Measurements from ENCODE around the gene LRRD1. TPM values are rescaled to one million over a fixed set of nuclear protein-coding genes. Genes with fewer than 3 reads are reported as not detected.

LRRD1 gene
- total RNA-seq, 3 donors from 2014 or later (not counting 1 experiment from before 2014, with no cell fraction given) = not detected

- intact Hi-C loops (cut with micrococcal nuclease) = no loop called here
- TF ChIP-seq CTCF (IDR thresholded peaks at IDR 0.05) = no peak
- H3K27me3 Mint-ChIP-seq (ENCODE audit: low read depth in 2 of 2) = no peaks in the 10 kb centered on the region
- no peaks in the 10 kb centered on the region for H3K27me3 ChIP-seq (ENCODE audit: control insufficient read depth, insufficient read depth, low read length)
- no peak overlapping the region for H3K4me3 Mint-ChIP-seq
- H3K4me1 Mint-ChIP-seq = no peaks in the 10 kb centered on the region
- H3K9me3 Mint-ChIP-seq = no peaks in the 10 kb centered on the region
- H3K4me1 ChIP-seq (ENCODE audit: control insufficient read depth, insufficient read depth, low read length) = no peaks in the 10 kb centered on the region
- H3K4me3 ChIP-seq (ENCODE audit: low read length) = no peak overlapping the region
- WGBS (ENCODE audit: insufficient coverage) = 100% methylated on average over 3 of the region's 4 CpGs
- H3K9me3 ChIP-seq (ENCODE audit: control insufficient read depth, insufficient read depth, low read length) = no peaks in the 10 kb centered on the region
- H3K27ac Mint-ChIP-seq = peak overlapping the region in 1 of 2 donors; percentile 68
- H3K36me3 ChIP-seq (ENCODE audit: control insufficient read depth, insufficient read depth, low read length) = peaks cover 63% of the 10 kb centered on the region
- no peak overlapping the region for H3K27ac ChIP-seq (ENCODE audit: low read length)
- DNase-seq (no peak), ATAC-seq (no peak)
- H3K36me3 Mint-ChIP-seq = peaks cover 21% of the 10 kb centered on the region
Observed at GRCh38 chr7:92226981-92227380, 48.0 kb upstream of the LRRD1 start.

GRCh38 chr7:92221766-92222165 lies 42.8 kb upstream of the LRRD1 start:
- H3K9me3 ChIP-seq (ENCODE audit: control insufficient read depth, insufficient read depth, low read length) = no peaks in the 10 kb centered on the region
- H3K4me1 ChIP-seq (ENCODE audit: control insufficient read depth, insufficient read depth, low read length) = no peaks in the 10 kb centered on the region
- Mint-ChIP-seq H3K9me3 (no peaks in the 10 kb centered on the region), H3K36me3 (peaks cover 26% of the 10 kb centered on the region), H3K4me1 (no peaks in the 10 kb centered on the region), H3K27me3 (ENCODE audit: low read depth in 2 of 2) (no peaks in the 10 kb centered on the region), H3K27ac (no peak overlapping the region), H3K4me3 (no peak overlapping the region)
- peaks cover 78% of the 10 kb centered on the region for H3K36me3 ChIP-seq (ENCODE audit: control insufficient read depth, insufficient read depth, low read length)
- DNase-seq = no peak
- no peaks in the 10 kb centered on the region for H3K27me3 ChIP-seq (ENCODE audit: control insufficient read depth, insufficient read depth, low read length)
- H3K27ac ChIP-seq (ENCODE audit: low read length) = no peak overlapping the region
- no peak overlapping the region for H3K4me3 ChIP-seq (ENCODE audit: low read length)
- no peak for ATAC-seq
- WGBS (ENCODE audit: insufficient coverage) = 100% methylated on average over 1 of the region's 3 CpGs
- no peak for TF ChIP-seq CTCF (IDR thresholded peaks at IDR 0.05)
- intact Hi-C loops (cut with micrococcal nuclease) = no loop called here

GRCh38 chr7:92206672-92207071 lies 27.7 kb upstream of the LRRD1 start:
- TF ChIP-seq CTCF (IDR thresholded peaks at IDR 0.05) = no peak
- no peaks in the 10 kb centered on the region for H3K4me1 ChIP-seq (ENCODE audit: control insufficient read depth, insufficient read depth, low read length)
- Mint-ChIP-seq H3K4me3 (no peak overlapping the region), H3K9me3 (peaks cover 7 to 8% of the 10 kb centered on the region in 2 donors), H3K4me1 (peaks cover 25 to 30% of the 10 kb centered on the region in 2 donors), H3K27me3 (ENCODE audit: low read depth in 2 of 2) (no peaks in the 10 kb centered on the region), H3K27ac (no peak overlapping the region), H3K36me3 (peaks cover 49% of the 10 kb centered on the region)
- H3K9me3 ChIP-seq (ENCODE audit: control insufficient read depth, insufficient read depth, low read length) = peaks cover 3% of the 10 kb centered on the region
- H3K27me3 ChIP-seq (ENCODE audit: control insufficient read depth, insufficient read depth, low read length) = no peaks in the 10 kb centered on the region
- peaks cover 65% of the 10 kb centered on the region for H3K36me3 ChIP-seq (ENCODE audit: control insufficient read depth, insufficient read depth, low read length)
- H3K27ac ChIP-seq (ENCODE audit: low read length) = no peak overlapping the region
- intact Hi-C loops (cut with micrococcal nuclease) = no loop called here
- DNase-seq (no peak), ATAC-seq (no peak)
- H3K4me3 ChIP-seq (ENCODE audit: low read length) = no peak overlapping the region
- WGBS (ENCODE audit: insufficient coverage) = no CpG with 5 or more reads among the region's 1 CpG

- intact Hi-C loops (cut with micrococcal nuclease) = no loop called here
- DNase-seq = no peak
- Histone ChIP-seq H3K4me1 (ENCODE audit: control insufficient read depth, insufficient read depth, low read length) (no peaks in the 10 kb centered on the region), H3K4me3 (ENCODE audit: low read length) (no peak overlapping the region), H3K9me3 (ENCODE audit: control insufficient read depth, insufficient read depth, low read length) (peaks cover 3% of the 10 kb centered on the region), H3K27me3 (ENCODE audit: control insufficient read depth, insufficient read depth, low read length) (no peaks in the 10 kb centered on the region), H3K36me3 (ENCODE audit: control insufficient read depth, insufficient read depth, low read length) (peaks cover 64% of the 10 kb centered on the region), H3K27ac (ENCODE audit: low read length) (no peak overlapping the region)
- H3K9me3 Mint-ChIP-seq = peaks cover 7 to 8% of the 10 kb centered on the region in 2 donors
- peaks cover 43% of the 10 kb centered on the region for H3K36me3 Mint-ChIP-seq
- TF ChIP-seq CTCF (IDR thresholded peaks at IDR 0.05) = no peak
- no peak for ATAC-seq
- H3K4me1 Mint-ChIP-seq = peaks cover 25 to 30% of the 10 kb centered on the region in 2 donors
- 99% methylated on average over 3 of the region's 3 CpGs for WGBS (ENCODE audit: insufficient coverage)
- H3K27ac Mint-ChIP-seq = no peak overlapping the region
- H3K4me3 Mint-ChIP-seq = no peak overlapping the region
- H3K27me3 Mint-ChIP-seq (ENCODE audit: low read depth in 2 of 2) = no peaks in the 10 kb centered on the region
Observed at GRCh38 chr7:92205987-92206386, 27.0 kb upstream of the LRRD1 start.
